ENCODE results near the gene DHRS7C.
A peak's percentile ranks its signal among the peaks of the same experiment; 100 is the strongest.

Gene DHRS7C

DNA sequence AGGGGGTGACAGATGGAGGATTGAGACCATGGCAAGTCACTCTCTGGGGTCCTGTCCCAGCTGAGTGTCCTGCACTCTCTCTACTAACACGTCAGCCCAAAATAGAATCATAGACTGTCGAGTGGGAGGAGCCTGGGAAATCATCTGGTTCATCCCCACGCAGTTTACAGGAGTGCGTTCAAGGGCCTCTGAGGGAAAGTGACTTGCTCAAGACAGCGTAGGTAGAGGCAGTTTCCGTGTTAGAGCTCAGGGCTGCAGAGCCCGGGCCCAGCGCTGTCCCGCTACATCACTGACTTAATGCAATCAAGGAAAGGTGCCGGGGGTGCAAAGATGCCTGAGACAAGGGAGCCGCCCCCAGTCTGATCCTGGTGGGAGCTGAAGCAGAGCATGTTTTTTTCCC, 20.1 kb upstream of the DHRS7C start:
- CTCF ChIA-PET, result no interaction called here
- POLR2A ChIA-PET (ENCODE audit: low non-redundant PET), result no interaction called here
- TF ChIP-seq, protein P1, sequence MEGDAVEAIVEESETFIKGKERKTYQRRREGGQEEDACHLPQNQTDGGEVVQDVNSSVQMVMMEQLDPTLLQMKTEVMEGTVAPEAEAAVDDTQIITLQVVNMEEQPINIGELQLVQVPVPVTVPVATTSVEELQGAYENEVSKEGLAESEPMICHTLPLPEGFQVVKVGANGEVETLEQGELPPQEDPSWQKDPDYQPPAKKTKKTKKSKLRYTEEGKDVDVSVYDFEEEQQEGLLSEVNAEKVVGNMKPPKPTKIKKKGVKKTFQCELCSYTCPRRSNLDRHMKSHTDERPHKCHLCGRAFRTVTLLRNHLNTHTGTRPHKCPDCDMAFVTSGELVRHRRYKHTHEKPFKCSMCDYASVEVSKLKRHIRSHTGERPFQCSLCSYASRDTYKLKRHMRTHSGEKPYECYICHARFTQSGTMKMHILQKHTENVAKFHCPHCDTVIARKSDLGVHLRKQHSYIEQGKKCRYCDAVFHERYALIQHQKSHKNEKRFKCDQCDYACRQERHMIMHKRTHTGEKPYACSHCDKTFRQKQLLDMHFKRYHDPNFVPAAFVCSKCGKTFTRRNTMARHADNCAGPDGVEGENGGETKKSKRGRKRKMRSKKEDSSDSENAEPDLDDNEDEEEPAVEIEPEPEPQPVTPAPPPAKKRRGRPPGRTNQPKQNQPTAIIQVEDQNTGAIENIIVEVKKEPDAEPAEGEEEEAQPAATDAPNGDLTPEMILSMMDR (conservative IDR thresholded peaks at IDR 0.05; ENCODE audit: low read depth), result no peak
- no peak overlapping the region for H3K27ac ChIP-seq
- no peak for DNase-seq (ENCODE audit: low spot score)

DNA sequence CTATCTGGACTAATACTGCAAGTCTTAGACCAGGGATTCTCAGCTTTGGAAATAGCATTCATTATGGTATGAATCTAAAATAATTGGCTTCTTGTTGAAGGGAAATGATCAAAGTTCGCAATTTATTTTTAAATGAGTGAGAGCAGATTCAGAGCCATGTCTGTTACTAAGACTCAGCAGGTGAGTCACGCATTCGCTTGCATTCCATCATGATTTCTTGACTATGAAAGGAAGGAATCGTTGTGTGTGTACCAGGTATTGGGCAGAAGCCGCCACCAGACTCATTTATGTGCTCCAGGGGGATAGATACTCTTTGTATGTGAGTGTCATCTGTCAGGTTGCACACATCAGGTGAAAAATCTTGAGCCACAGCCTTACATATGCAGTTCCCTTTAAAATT, 19.7 kb upstream of the DHRS7C start:
- H3K27ac ChIP-seq, result no peak overlapping the region
- ChIA-PET POLR2A (ENCODE audit: low non-redundant PET) (no interaction called here), CTCF (interaction anchor here (0.6 to 0.7 kb wide), 2 partner anchors 23 to 204 kb away, joined by 3 to 4 read pairs; no protein-coding TSS in a partner anchor)
- DNase-seq (ENCODE audit: low spot score), result peak; percentile 61
- TF ChIP-seq, protein P1 (conservative IDR thresholded peaks at IDR 0.05; ENCODE audit: low read depth), result no peak

DNA sequence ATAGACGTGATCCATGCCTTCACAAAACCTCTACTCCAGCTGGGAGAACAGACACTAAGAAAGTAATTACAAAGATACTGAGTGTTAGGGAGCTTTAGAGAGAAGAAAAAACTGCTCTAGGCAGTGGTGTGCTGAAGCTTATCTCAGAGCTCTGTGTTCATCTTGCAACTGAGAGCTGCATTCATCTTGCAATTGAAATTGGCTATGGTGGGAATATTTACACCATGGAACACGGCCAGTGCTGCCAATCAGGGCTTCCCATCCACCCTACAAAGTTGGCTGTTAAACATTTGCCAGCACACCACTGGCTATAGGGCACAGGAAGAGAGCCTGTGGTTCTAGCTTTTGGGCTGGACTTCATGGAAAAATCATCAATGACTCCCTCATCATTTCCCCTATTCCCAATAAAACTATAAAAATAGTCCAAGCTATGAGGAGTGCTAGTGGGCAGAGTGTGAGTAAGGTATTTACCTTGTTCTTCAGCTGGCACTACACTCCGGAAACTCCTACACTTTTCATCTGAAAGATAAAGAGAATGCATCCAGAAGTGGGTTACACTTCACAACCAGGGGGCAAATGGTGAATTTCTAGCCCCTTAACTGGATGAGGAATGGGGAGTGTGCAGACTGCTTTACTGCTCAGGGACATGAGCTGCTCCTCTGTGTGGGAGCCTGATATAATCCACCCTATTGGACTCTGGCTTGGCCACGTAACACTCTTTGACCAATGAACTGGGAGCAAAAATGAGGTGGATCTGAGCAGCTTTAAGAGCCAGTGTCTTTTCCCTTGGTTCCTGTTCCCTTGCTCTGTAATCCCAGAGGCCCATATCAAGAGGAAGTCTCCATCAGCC, 18.9 kb upstream of the DHRS7C start:
- ChIA-PET CTCF (interaction anchor here (0.6 to 0.7 kb wide), 2 partner anchors 23 to 205 kb away, joined by 3 to 4 read pairs; no protein-coding TSS in a partner anchor), POLR2A (ENCODE audit: low non-redundant PET) (no interaction called here)
- no peak overlapping the region for H3K27ac ChIP-seq

DNA sequence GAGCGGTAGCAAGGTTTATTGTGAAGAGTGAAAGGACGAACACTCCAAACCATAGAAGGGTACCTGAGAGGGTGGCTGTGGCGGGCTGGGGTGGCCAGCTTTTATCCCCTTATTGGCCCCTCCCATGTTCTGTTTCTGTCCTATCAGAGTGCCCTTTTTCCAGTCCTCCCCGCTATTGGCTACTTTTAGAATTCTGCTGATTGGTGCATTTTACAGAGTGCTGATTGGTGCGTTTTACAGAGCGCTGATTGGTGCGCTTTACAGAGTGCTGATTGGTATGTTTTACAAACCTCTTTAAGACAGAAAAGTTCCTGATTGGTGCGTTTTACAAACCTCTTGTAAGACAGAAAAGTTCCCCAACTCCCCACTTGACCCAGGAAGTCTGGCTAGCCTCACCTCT, 18.0 kb upstream of the DHRS7C start:
- ChIA-PET POLR2A (ENCODE audit: low non-redundant PET) (no interaction called here), CTCF (no interaction called here)
- no peak for DNase-seq (ENCODE audit: low spot score)
- TF ChIP-seq, protein P1 (conservative IDR thresholded peaks at IDR 0.05; ENCODE audit: low read depth), result no peak
- H3K27ac ChIP-seq, result no peak overlapping the region

More for the DNA sequence above, 18.9 kb upstream of the DHRS7C start:
- no peak for DNase-seq (ENCODE audit: low spot score)
- TF ChIP-seq, protein P1 (conservative IDR thresholded peaks at IDR 0.05; ENCODE audit: low read depth), result no peak

DNA sequence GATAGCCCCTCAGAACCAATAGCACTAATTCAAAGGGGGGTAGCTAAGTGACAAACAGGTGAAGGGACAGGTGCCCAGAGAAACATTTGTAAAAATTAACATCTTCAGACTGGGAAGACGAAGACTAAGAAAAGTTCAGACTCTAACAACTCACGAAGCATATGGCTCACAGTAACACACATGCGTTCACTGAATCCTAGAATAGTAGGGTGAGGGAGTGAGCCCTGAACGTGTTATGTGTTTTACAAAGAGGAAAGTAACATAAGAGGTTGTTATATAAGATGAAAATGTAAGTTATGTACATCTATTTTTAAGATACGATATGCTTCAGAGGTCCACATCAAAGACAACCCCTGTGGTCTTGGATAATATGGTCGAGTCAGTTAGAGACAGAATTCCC, 15.3 kb upstream of the DHRS7C start:
- no peak overlapping the region for H3K27ac ChIP-seq
- ChIA-PET POLR2A (ENCODE audit: low non-redundant PET) (no interaction called here), CTCF (no interaction called here)
- no peak for DNase-seq (ENCODE audit: low spot score)
- TF ChIP-seq, protein P1 (conservative IDR thresholded peaks at IDR 0.05; ENCODE audit: low read depth), result no peak

DNA sequence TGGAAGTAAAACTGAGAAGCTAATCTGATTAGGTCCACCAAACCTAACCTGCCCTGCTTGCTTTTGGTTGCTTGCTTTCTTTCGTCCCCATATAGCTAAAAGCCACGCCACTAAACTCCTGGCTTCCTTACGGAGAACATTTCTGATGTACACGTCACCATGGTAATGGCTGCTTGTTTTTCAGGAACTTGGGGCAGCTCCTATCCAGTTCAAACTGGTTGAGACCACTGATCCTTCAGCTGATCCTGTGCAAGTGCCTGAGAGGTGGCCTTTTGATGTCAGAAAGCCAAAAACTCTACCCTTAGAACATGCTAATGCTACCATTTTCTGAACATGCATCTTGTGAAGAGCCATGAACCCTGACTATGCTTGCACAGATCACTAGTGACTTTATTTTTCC, 14.4 kb upstream of the DHRS7C start:
- H3K27ac ChIP-seq, result no peak overlapping the region
- ChIA-PET POLR2A (ENCODE audit: low non-redundant PET) (no interaction called here), CTCF (no interaction called here)
- TF ChIP-seq, protein P1 (conservative IDR thresholded peaks at IDR 0.05; ENCODE audit: low read depth), result no peak
- DNase-seq (ENCODE audit: low spot score), result no peak
